SH-SY5Y (cell line): Measurements from ENCODE around the gene OLFML3.

Source experiments
- GATA2 ChIP-seq: IDR thresholded peaks from 2 replicates; pipeline ENCODE4 v1.6.1; 2011; ENCODE audit warnings: mild to moderate bottlenecking, low read depth, low read length
- GATA3 ChIP-seq: IDR thresholded peaks from 2 replicates; pipeline ENCODE4 v1.6.1; 2011; ENCODE audit warnings: low read depth, mild to moderate bottlenecking, low read length, moderate library complexity

GRCh38 chr1:114009393-114009792, 30.1 kb downstream of the OLFML3 start:
- TF ChIP-seq GATA2 (no peak), GATA3 (no peak)
